ENCODE data around the gene XXYLT1.

DNA sequence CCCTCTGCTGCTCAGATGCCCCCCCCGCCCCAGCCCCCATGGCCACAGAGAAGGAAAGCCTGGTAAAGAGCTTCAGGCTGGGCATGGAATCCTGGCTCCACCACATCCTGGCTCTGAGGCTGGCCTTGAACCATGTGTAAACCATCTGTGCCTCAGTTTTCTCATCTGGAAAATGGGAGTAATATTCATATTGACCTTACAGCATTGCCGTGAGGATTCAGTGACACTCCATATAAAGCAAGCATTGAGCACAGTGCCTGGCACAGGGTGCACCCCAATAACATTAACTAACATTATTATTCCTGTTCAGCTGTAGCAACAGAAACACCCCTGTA lies 150.7 kb downstream of the XXYLT1 start:
- TF ChIP-seq CTCF (IDR thresholded peaks at IDR 0.05) (no peak), RELA (CRISPR knock-in tag; IDR thresholded peaks at IDR 0.05; ENCODE audit: borderline replicate concordance) (no peak)

Data from WTC11 (cell line).